GM12801 (cell line): ENCODE results near the gene TOMM22.

Experiments
- TF ChIP-seq, protein P1 (sequence below): IDR thresholded peaks from one replicate; pipeline ENCODE4 v1.5.1; 2011; ENCODE audit warnings: control low read depth; ENCODE audit not compliant: insufficient read length; ENCODE audit errors: extremely low read depth

Gene TOMM22

DNA sequence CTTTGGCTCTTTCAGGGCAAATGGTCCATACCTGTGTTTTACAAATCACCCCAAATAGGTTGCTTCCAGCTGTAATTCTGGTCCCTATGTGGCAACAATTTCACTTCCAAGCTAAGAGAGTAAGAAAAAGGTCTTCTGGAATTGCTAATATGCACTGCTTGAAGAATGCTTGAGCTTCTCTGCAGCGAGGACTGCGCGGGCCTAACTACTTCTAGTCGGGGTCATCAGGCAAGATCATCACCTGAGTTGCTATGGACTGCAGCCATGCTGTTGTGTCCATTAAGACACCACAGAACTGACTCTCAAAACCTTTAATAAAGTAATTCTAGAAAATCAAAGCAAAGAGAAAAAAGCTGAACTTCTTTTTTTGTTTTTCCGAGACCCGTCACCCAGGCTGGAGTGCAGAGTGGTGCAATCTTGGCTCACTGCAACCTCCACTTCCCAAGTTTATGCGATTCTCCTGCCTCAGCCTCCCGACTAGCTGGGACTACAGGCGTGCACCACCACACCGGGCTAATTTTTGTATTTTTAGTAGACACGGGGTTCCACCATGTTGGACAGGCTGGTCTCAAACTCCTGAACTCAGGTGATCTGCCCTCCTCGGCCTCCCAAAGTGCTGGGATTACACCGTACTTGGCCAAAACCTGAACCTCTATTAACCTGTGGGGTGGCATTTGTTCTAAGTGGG, 16.8 kb downstream of the TOMM22 start:
- TF ChIP-seq, protein P1, sequence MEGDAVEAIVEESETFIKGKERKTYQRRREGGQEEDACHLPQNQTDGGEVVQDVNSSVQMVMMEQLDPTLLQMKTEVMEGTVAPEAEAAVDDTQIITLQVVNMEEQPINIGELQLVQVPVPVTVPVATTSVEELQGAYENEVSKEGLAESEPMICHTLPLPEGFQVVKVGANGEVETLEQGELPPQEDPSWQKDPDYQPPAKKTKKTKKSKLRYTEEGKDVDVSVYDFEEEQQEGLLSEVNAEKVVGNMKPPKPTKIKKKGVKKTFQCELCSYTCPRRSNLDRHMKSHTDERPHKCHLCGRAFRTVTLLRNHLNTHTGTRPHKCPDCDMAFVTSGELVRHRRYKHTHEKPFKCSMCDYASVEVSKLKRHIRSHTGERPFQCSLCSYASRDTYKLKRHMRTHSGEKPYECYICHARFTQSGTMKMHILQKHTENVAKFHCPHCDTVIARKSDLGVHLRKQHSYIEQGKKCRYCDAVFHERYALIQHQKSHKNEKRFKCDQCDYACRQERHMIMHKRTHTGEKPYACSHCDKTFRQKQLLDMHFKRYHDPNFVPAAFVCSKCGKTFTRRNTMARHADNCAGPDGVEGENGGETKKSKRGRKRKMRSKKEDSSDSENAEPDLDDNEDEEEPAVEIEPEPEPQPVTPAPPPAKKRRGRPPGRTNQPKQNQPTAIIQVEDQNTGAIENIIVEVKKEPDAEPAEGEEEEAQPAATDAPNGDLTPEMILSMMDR = no peak

DNA sequence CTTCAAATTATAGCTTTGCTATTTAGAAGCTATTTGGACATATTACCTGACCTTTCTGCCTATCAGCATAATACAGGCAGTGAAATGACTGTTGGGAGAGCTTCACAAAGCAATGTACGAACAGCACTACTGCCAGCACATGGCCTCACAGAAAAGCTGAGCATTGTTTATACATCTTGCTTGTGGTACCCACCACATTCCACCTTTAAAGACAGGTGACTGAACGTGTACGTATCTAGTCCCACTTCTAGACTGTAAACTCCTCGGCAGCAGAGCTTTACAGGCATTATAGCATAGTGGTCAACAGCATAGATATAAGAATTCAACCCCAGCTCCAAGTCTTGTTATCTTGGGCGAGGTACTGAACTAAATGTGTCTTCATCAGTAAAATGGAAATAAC, 17.4 kb downstream of the TOMM22 start:
- TF ChIP-seq, protein P1 = no peak

- TF ChIP-seq, protein P1 = no peak
These were observed 18.0 kb downstream of the TOMM22 start for GRCh38 chr22:38699784-38700183.

DNA sequence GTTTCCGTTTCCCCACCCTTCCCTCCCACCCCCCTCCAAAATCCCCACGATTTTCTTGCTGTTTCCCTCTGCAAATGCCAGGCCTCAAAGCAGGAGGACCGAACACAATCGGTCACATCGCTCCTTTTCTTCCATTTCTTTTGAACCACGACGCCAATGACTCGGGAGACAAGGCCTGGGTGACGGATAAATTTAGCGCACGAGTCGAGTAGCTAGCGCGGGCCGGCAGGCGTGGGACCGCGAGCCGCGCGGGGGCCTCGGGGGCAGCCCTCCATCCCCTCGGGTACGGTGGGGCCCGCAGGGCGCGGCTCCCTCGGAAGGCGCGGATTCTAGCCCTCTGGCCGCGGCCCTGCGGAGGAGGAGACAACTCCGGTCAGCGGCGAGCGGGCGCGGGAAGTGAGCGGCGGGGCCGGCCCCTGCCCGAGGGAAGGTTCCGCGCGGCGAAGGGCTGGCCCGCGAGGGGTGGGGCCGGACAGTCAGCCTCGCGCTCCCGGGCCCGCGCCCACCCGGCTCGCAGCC, 18.6 kb downstream of the TOMM22 start:
- TF ChIP-seq, protein P1 = no peak

- TF ChIP-seq, protein P1 = no peak
These were observed 19.3 kb downstream of the TOMM22 start, which contains the start of gene JOSD1 for GRCh38 chr22:38700789-38701628. Gene JOSD1, minus strand, starts transcription at chr22:38700943. Its CDS starts 956 bp downstream, at chr22:38699987.

DNA sequence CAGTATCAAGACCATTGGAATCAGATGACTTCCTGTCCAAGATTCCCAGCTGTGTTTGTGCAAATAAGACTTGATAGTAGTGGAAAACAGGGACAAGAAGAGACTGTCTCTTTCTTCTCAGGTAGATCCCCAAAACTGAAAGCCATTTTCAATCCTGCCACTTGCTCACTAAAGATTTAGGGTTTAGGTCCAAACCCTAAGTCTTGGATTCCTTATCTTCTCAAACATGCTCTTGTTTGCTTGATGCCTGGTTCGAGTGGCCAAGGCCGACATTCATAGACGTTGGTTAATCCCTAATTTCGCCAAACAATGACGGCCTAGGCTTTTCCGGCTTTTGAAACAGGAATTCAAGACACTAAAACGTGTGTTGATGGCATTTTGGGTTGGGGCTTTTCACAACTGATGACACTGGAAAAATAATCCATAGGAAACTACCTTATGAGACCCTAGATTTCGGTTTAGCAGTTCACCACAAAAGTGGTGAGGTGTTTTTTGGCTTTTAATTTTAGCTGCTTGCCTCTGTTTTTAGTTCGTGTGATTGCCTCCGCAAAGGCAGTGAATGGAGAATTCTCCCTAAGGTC, 23.0 kb downstream of the TOMM22 start:
- TF ChIP-seq, protein P1 = no peak
